Lower leg skin (tissue), 4 donors: Measurements from ENCODE around the gene LNPEP. TPM values are rescaled to one million over a fixed set of nuclear protein-coding genes. Genes with fewer than 3 reads are reported as not detected.

Source experiments
- DNase-seq, 2 donors: peaks; one replicate each; pipeline ENCODE4 v3.0.0-alpha.2; 2019; ENCODE audit warnings: low spot score in 2 of 2
- H3K4me3 ChIP-seq: fragments of 200-600 bp; sonication (generic); 2 replicates; pipeline ENCODE4 v1.5.1; 2017; ENCODE audit warnings: mild to moderate bottlenecking, low read depth; ENCODE audit not compliant: poor library complexity, severe bottlenecking
- POLR2A ChIP-seq, 2 donors: fragments of 450-650 bp; IDR thresholded peaks; one replicate each; pipeline ENCODE4 v1.6.1; 2016 to 2017; ENCODE audit warnings: antibody characterized with exemption in 2 of 2, mild to moderate bottlenecking in 1 of 2, moderate library complexity in 1 of 2
- WGBS, 2 donors: methylation state at CpG; one replicate each; pipeline ENCODE4 v1.1.5; 2018; 5-methylcytosine and 5-hydroxymethylcytosine counted together
- intact Hi-C: fragments of 100-400 bp; cut with DNase I; formaldehyde crosslinking; loops from one replicate; pipeline ENCODE4 v1.15.0; 2023; ENCODE audit warnings: low total_unique reads
- total RNA-seq, 4 donors: library from RNA; depleted of rRNA; stranded (reverse); fragments of >200 nt; gene quantifications; one replicate each; pipeline ENCODE4 v1.1.0, GENCODE V29; 2016
- TF ChIP-seq, protein P1 (sequence below), 3 donors: fragments of 450-650 bp; IDR thresholded peaks; one replicate each; pipeline ENCODE4 v1.5.1; 2016; ENCODE audit warnings: antibody characterized with exemption in 3 of 3, mild to moderate bottlenecking in 3 of 3, moderate library complexity in 2 of 3

Gene LNPEP
- total RNA-seq, 4 donors from 2014 or later: 53.9 to 60.1 (median 56.9) TPM

- intact Hi-C loops: no loop called here
- peak in 1 of 2 donors; percentile 44 for DNase-seq
- TF ChIP-seq POLR2A (IDR thresholded peaks at IDR 0.05): no peak
- TF ChIP-seq, protein P1, sequence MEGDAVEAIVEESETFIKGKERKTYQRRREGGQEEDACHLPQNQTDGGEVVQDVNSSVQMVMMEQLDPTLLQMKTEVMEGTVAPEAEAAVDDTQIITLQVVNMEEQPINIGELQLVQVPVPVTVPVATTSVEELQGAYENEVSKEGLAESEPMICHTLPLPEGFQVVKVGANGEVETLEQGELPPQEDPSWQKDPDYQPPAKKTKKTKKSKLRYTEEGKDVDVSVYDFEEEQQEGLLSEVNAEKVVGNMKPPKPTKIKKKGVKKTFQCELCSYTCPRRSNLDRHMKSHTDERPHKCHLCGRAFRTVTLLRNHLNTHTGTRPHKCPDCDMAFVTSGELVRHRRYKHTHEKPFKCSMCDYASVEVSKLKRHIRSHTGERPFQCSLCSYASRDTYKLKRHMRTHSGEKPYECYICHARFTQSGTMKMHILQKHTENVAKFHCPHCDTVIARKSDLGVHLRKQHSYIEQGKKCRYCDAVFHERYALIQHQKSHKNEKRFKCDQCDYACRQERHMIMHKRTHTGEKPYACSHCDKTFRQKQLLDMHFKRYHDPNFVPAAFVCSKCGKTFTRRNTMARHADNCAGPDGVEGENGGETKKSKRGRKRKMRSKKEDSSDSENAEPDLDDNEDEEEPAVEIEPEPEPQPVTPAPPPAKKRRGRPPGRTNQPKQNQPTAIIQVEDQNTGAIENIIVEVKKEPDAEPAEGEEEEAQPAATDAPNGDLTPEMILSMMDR (IDR thresholded peaks at IDR 0.05): no peak
- WGBS, 2 donors: 17 to 20% methylated on average over 8 of the region's 8 CpGs
- H3K4me3 ChIP-seq: no peak overlapping the region
Observed at GRCh38 chr5:97071101-97071500, 135.2 kb downstream of the LNPEP start.

- intact Hi-C loops: no loop called here
- WGBS, 2 donors: 91 to 92% methylated on average over 4 of the region's 4 CpGs
- H3K4me3 ChIP-seq: no peak overlapping the region
- DNase-seq: no peak
- TF ChIP-seq POLR2A (IDR thresholded peaks at IDR 0.05): no peak
- TF ChIP-seq, protein P1 (IDR thresholded peaks at IDR 0.05): no peak
Observed at GRCh38 chr5:97071993-97072392, 136.1 kb downstream of the LNPEP start.

DNA sequence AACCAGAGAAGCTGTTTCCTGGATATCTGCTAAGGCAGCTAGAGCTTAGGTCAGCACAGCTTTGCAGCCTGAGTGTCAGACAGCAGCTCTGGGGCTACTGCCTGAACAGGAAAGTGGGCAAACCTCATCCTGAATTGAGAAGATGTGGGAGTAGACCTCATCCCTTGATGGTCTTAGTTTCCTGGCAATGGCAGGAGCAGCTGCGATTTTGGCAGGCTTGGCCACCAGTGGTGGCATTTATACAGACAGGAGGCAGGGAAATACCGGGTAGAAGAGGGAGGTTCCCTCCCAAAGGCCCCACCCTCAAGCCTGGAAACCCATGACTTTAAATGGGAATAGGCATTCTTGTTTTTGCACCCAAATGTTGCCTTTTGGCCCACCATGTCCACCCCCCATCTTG, 136.8 kb downstream of the LNPEP start:
- intact Hi-C loops: no loop called here
- 72 to 80% methylated on average over 2 of the region's 2 CpGs for WGBS, 2 donors

GRCh38 chr5:97073420-97073819, 137.5 kb downstream of the LNPEP start:
- no peak for DNase-seq
- TF ChIP-seq POLR2A (IDR thresholded peaks at IDR 0.05): no peak
- TF ChIP-seq, protein P1 (IDR thresholded peaks at IDR 0.05): no peak
- intact Hi-C loops: no loop called here
- H3K4me3 ChIP-seq: no peak overlapping the region
- 91 to 94% methylated on average over 3 of the region's 3 CpGs for WGBS, 2 donors

More for the DNA sequence above, 136.8 kb downstream of the LNPEP start:
- DNase-seq: no peak
- no peak overlapping the region for H3K4me3 ChIP-seq
- TF ChIP-seq POLR2A (IDR thresholded peaks at IDR 0.05): no peak
- TF ChIP-seq, protein P1 (IDR thresholded peaks at IDR 0.05): no peak

DNA sequence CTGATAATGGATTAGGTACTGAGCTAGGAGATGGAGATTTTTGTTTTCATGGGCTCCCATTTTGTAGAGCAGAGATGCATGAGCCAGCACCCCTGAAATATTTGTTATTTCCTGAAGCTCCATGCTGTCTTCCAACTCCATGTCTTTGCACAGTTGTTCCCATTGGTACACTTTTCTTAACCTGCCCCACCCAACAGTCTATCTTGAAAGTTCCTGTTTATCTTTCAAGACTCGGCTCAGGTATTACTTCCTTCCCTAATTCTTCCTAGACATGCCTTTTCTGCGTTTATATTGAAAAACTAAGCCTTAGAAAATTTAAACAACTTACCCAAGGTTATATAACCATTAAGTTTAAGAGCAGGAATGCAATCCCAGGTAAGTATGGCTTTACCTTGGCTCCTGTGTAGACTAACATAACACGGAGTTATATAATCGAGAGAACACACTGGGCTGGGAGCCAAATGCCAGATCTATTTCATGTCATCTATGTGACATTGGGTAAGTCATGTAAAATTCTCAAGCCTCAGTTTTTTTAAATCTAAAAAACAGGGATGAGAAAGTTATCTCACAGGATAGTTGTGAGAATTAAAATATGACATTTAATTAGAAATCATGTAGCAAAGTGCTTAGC, 139.1 kb downstream of the LNPEP start:
- H3K4me3 ChIP-seq: no peak overlapping the region
- intact Hi-C loops: no loop called here
- TF ChIP-seq, protein P1 (IDR thresholded peaks at IDR 0.05): no peak
- WGBS, 2 donors: 39 to 51% methylated on average over 4 of the region's 4 CpGs
- DNase-seq: no peak

DNA sequence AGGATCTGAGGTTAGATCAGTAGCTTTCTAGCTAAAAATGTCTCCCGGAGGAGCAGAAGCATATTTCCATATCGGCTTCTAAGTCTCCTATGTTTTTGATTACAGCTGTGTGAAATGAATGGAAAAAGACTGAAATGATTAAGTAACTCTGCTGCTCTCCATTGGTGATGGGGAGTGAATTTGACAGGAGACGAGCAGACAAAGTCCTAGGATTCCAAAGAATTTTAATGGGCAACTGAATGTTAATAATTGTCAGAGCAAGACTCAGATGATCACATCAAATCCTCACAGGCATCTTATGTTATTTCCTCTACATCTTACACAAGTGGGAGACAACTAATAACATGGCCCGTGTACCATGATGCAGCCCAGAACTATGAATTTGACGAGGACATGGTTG, 139.8 kb downstream of the LNPEP start:
- DNase-seq: no peak
- intact Hi-C loops: no loop called here
- WGBS, 2 donors: 68 to 82% methylated on average over 5 of the region's 5 CpGs
- TF ChIP-seq POLR2A (IDR thresholded peaks at IDR 0.05): no peak
- TF ChIP-seq, protein P1 (IDR thresholded peaks at IDR 0.05): no peak
- H3K4me3 ChIP-seq: no peak overlapping the region
